Kidney (tissue), 14 donors: ENCODE measurements around the gene CHRNA3. TPM values are rescaled to one million over a fixed set of nuclear protein-coding genes. Genes with fewer than 3 reads are reported as not detected.
"Not testable (repeated sequence)": the region's sequence is repeated elsewhere in the genome, so short reads cannot be mapped to it uniquely, and the experiment has no call there.

Source experiments
- DNase-seq, 5 donors: peaks; one replicate each; pipeline ENCODE4 v3.0.0-alpha.2; 2013 to 2020
- FAIRE-seq: peaks from 2 replicates; lab custom pipeline; 2012; peaks lifted over from hg19 to GRCh38; lab: Jason Lieb, UNC
- H3K27ac ChIP-seq, 2 donors: one replicate each; pipeline ENCODE4 v1.7.0; 2013; ENCODE audit warnings: low read depth in 2 of 2, low read length in 2 of 2, inconsistent platforms in 1 of 2
- H3K27me3 ChIP-seq: one replicate; pipeline ENCODE4 v1.7.1; 2013; ENCODE audit warnings: low read length, inconsistent platforms; ENCODE audit not compliant: control insufficient read depth, insufficient read depth
- H3K36me3 ChIP-seq, 3 donors: one replicate each; pipeline versions ENCODE4 v1.7.0 to v1.7.1; 2013; ENCODE audit warnings: low read length in 3 of 3, control low read depth in 1 of 3, inconsistent platforms in 1 of 3; ENCODE audit not compliant: insufficient read depth in 3 of 3, control insufficient read depth in 2 of 3
- H3K4me1 ChIP-seq, 3 donors: one replicate each; pipeline versions ENCODE4 v1.7.0 to v1.7.1; 2013; ENCODE audit warnings: low read length in 3 of 3, inconsistent platforms in 1 of 3, low read depth in 1 of 3; ENCODE audit not compliant: control insufficient read depth in 2 of 3, insufficient read depth in 2 of 3
- H3K4me3 ChIP-seq, 3 donors: one replicate each; pipeline versions ENCODE4 v1.7.0 to v1.8.1; 2013; ENCODE audit warnings: low read length in 3 of 3, control low read depth in 1 of 3, inconsistent platforms in 1 of 3
- H3K9ac ChIP-seq, 3 donors: one replicate each; pipeline versions ENCODE4 v1.7.0 to v1.7.1; 2013; ENCODE audit warnings: low read length in 3 of 3, control low read depth in 1 of 3, inconsistent platforms in 1 of 3
- H3K9me3 ChIP-seq, 3 donors: one replicate each; pipeline versions ENCODE4 v1.7.0 to v1.7.1; 2013; ENCODE audit warnings: low read length in 3 of 3, control low read depth in 1 of 3, inconsistent platforms in 1 of 3; ENCODE audit not compliant: control insufficient read depth in 2 of 3, insufficient read depth in 1 of 3
- CTCF ChIP-seq: IDR thresholded peaks from 3 replicates; pipeline ENCODE4 v1.5.1; 2012; ENCODE audit warnings: mild to moderate bottlenecking, moderate library complexity, borderline replicate concordance; ENCODE audit not compliant: insufficient read depth; ENCODE audit errors: extremely low read depth
- intact Hi-C: fragments of 100-400 bp; cut with DNase I; formaldehyde crosslinking; loops from one replicate; pipeline ENCODE4 v1.11.1; 2022
- polyA plus RNA-seq: library from polyadenylated mRNA; stranded (reverse); fragments of 350-450 nt; fragmentation: Illumina TruSeq; extraction: RNeasy Lipid Tissue Mini Kit (QIAGEN cat#74804); gene quantifications from one replicate; pipeline ENCODE4 v1.2.3, GENCODE V29; 2014; ENCODE audit warnings: low read depth, low replicate concordance; ENCODE audit not compliant: insufficient read depth
- total RNA-seq: library from RNA; stranded (reverse); fragmentation: NEBNext Ultra II Directional; extraction: Animal tissue kit (Norgen Biotek cat#: 25700); gene quantifications from one replicate; pipeline ENCODE4 v1.2.1, GENCODE V29; 2021
- donor health status: control.
- donor health status: control.
- donor health status: control.
- donor health status: control.
- donor health status: control.
- donor health status: DM: yes; HTN: yes; CAD: no.
- donor health status: Normal renal cell carcinoma (clear cell type).

The CHRNA3 gene
- total and polyA plus RNA-seq, 2 donors from 2014 or later: not detected

- DNase-seq (no peak), FAIRE-seq (no peak)
- H3K36me3 ChIP-seq: no peaks in the 10 kb centered on the region
- H3K4me3 ChIP-seq: no peak overlapping the region
- intact Hi-C loops: no loop called here
- peaks cover 0 to 9% (median 7%) of the 10 kb centered on the region in 3 donors for H3K4me1 ChIP-seq
- no peak overlapping the region for H3K27ac ChIP-seq
- H3K9ac ChIP-seq: no peak overlapping the region
- H3K27me3 ChIP-seq: no peaks in the 10 kb centered on the region
- H3K9me3 ChIP-seq: no peaks in the 10 kb centered on the region
- no peak for TF ChIP-seq CTCF
Observed at GRCh38 chr15:78561490-78561889, 59.3 kb downstream of the CHRNA3 start.

DNA sequence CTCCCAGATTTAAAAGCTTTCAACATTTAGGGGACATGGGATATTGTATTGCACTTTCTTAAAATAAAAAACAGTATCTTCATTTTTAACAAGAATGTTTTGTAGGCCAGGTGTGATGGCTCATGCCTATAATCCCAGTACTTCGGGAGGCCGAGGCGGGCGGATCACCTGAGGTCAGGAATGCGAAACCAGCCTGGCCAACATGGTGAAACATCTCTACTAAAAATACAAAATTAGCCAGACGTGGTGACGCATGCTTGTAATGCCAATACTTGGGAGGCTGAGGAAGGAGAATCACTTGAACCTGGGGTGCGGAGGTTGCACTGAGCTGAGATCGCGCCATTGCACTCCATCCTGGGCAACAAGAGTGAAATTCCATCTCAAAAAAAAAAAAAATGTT lies 60.6 kb downstream of the CHRNA3 start:
- FAIRE-seq, H3K4me1 ChIP-seq, intact Hi-C loops: not testable (repeated sequence)

GRCh38 chr15:78552597-78552996 lies 68.2 kb downstream of the CHRNA3 start:
- peaks cover 3 to 19% (median 8%) of the 10 kb centered on the region in 3 donors for H3K36me3 ChIP-seq
- FAIRE-seq (no peak), DNase-seq (no peak)
- H3K4me1 ChIP-seq: no peaks in the 10 kb centered on the region
- H3K27me3 ChIP-seq: no peaks in the 10 kb centered on the region
- intact Hi-C loops: no loop called here
- H3K27ac ChIP-seq: no peak overlapping the region
- H3K4me3 ChIP-seq: no peak overlapping the region
- TF ChIP-seq CTCF: no peak
- no peak overlapping the region for H3K9ac ChIP-seq
- no peaks in the 10 kb centered on the region for H3K9me3 ChIP-seq

More for the DNA sequence above, 60.6 kb downstream of the CHRNA3 start:
- H3K27ac ChIP-seq, DNase-seq, H3K4me3 ChIP-seq, H3K9ac ChIP-seq, H3K9me3 ChIP-seq, H3K27me3 ChIP-seq, H3K36me3 ChIP-seq: not testable (repeated sequence)

- Histone ChIP-seq H3K4me3 (no peak overlapping the region), H3K27ac (no peak overlapping the region), H3K4me1 (no peaks in the 10 kb centered on the region), H3K36me3 (peaks cover 6 to 26% (median 12%) of the 10 kb centered on the region in 3 donors), H3K9me3 (no peaks in the 10 kb centered on the region), H3K27me3 (no peaks in the 10 kb centered on the region), H3K9ac (no peak overlapping the region)
- intact Hi-C loops: no loop called here
- DNase-seq: no peak
- no peak for TF ChIP-seq CTCF
- FAIRE-seq: no peak
Observed at GRCh38 chr15:78551902-78552301, 68.9 kb downstream of the CHRNA3 start.
